ENCODE measurements around the gene VAT1. TPM values are rescaled to one million over a fixed set of nuclear protein-coding genes. Genes with fewer than 3 reads are reported as not detected.
A peak's percentile ranks its signal among the peaks of the same experiment; 100 is the strongest.

The VAT1 gene
- total RNA-seq, 4 donors from 2014 or later, result 118 to 153 (median 131) TPM

DNA sequence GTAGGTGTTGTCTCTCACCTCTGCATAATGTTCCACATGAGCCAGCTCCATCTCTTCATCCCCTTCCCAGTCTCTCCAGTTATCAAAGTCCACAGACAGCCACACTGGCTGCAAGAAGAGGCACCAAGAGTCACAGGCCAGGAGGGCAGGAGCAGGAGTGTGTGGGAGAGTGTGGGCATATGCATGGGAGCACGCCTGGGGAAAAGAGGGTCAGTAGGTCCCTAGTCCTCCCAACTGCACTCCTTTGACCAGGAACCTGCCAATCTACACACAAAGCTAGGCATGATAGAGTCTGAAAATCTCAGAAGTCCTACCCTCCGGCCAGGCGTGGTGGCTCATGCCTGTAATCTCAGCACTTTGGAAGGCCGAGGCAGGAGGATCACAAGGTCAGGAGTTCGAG is 50.6 kb downstream of the VAT1 start:
- no peak for DNase-seq
- Histone ChIP-seq H3K27me3 (no peaks in the 10 kb centered on the region), H3K9me3 (no peaks in the 10 kb centered on the region), H3K4me1 (peaks cover 9 to 14% of the 10 kb centered on the region in 2 donors), H3K27ac (no peak overlapping the region), H3K4me3 (replicated peaks in 1 of 3) (no peak overlapping the region), H3K36me3 (no peaks in the 10 kb centered on the region)
- WGBS, 2 donors, result 94 to 95% methylated on average over 5 of the region's 5 CpGs
- intact Hi-C loops (cut with DNase I), result no loop called here
- TF ChIP-seq, protein P1, sequence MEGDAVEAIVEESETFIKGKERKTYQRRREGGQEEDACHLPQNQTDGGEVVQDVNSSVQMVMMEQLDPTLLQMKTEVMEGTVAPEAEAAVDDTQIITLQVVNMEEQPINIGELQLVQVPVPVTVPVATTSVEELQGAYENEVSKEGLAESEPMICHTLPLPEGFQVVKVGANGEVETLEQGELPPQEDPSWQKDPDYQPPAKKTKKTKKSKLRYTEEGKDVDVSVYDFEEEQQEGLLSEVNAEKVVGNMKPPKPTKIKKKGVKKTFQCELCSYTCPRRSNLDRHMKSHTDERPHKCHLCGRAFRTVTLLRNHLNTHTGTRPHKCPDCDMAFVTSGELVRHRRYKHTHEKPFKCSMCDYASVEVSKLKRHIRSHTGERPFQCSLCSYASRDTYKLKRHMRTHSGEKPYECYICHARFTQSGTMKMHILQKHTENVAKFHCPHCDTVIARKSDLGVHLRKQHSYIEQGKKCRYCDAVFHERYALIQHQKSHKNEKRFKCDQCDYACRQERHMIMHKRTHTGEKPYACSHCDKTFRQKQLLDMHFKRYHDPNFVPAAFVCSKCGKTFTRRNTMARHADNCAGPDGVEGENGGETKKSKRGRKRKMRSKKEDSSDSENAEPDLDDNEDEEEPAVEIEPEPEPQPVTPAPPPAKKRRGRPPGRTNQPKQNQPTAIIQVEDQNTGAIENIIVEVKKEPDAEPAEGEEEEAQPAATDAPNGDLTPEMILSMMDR (IDR thresholded peaks at IDR 0.05), result no peak
- no peak for TF ChIP-seq POLR2A (IDR thresholded peaks at IDR 0.05)

GRCh38 chr17:42969001-42969581 is 53.1 kb downstream of the VAT1 start:
- Histone ChIP-seq H3K27ac (peak overlapping the region; percentile 34 to 70 (median 61)), H3K27me3 (no peaks in the 10 kb centered on the region), H3K4me1 (peaks cover 12 to 14% of the 10 kb centered on the region in 2 donors), H3K36me3 (no peaks in the 10 kb centered on the region), H3K9me3 (no peaks in the 10 kb centered on the region), H3K4me3 (replicated peaks in 1 of 3) (no peak overlapping the region)
- TF ChIP-seq, protein P1 (IDR thresholded peaks at IDR 0.05), result no peak
- no peak for TF ChIP-seq POLR2A (IDR thresholded peaks at IDR 0.05)
- DNase-seq, result peak; percentile 78 to 81
- 23 to 30% methylated on average over 5 of the region's 5 CpGs for WGBS, 2 donors
- intact Hi-C loops (cut with DNase I), result no loop called here

GRCh38 chr17:42967925-42968324 is 54.3 kb downstream of the VAT1 start:
- no peaks in the 10 kb centered on the region for H3K27me3 ChIP-seq
- intact Hi-C loops (cut with DNase I), result no loop called here
- TF ChIP-seq POLR2A (IDR thresholded peaks at IDR 0.05), result no peak
- TF ChIP-seq, protein P1 (IDR thresholded peaks at IDR 0.05), result no peak
- H3K4me3 ChIP-seq (replicated peaks in 1 of 3), result no peak overlapping the region
- WGBS, 2 donors, result 76 to 98% methylated on average over 1 of the region's 1 CpG
- no peaks in the 10 kb centered on the region for H3K9me3 ChIP-seq
- DNase-seq, result no peak
- peaks cover 12 to 19% of the 10 kb centered on the region in 2 donors for H3K4me1 ChIP-seq
- no peaks in the 10 kb centered on the region for H3K36me3 ChIP-seq
- peak overlapping the region in 2 of 3 donors; percentile 34 to 45 for H3K27ac ChIP-seq

Other genes starting within 250 kb of the VAT1 start
- gene VPS25, start 248.9 kb downstream of the VAT1 start, total RNA-seq, result 10 to 100 TPM; 38.5 to 71.2 (median 56.3) TPM
- under 1 TPM in 2 of 4 donors, not detected in 2; 0.13 to 0.45 TPM for gene WNK4, start 241.8 kb downstream of the VAT1 start, total RNA-seq
- gene COA3, start 223.7 kb downstream of the VAT1 start, total RNA-seq, result 10 to 100 TPM; 46.4 to 94.4 (median 80.3) TPM
- gene CNTD1, start 223.5 kb downstream of the VAT1 start, total RNA-seq, result under 1 TPM in 1 of 4 donors, not detected in 3; 0.27 TPM
- 100 to 1,000 TPM; 107 to 213 (median 120) TPM for gene BECN1, start 198.1 kb downstream of the VAT1 start, total RNA-seq
- 100 to 1,000 TPM in 1 of 4 donors, 10 to 100 TPM in 3; 78.3 to 119 (median 85.4) TPM for gene PSME3, start 189.0 kb downstream of the VAT1 start, total RNA-seq
- 1 to 10 TPM in 3 of 4 donors, under 1 TPM in 1; 0.93 to 1.7 (median 1.3) TPM for gene AOC2, start 177.8 kb downstream of the VAT1 start, total RNA-seq
- 10 to 100 TPM in 1 of 4 donors, 1 to 10 TPM in 3; 4.2 to 11.6 (median 5.8) TPM for gene AOC3, start 171.2 kb downstream of the VAT1 start, total RNA-seq
- not detected for gene G6PC1, start 121.6 kb downstream of the VAT1 start, total RNA-seq
- 10 to 100 TPM; 25.6 to 37.9 (median 32.5) TPM for gene AARSD1, start 57.9 kb downstream of the VAT1 start, total RNA-seq
- gene PTGES3L, start 42.3 kb downstream of the VAT1 start, total RNA-seq, result under 1 TPM in 3 of 4 donors, not detected in 1; 0.11 to 0.75 (median 0.54) TPM
- gene RUNDC1, start 41.8 kb downstream of the VAT1 start, total RNA-seq, result 10 to 100 TPM; 25.8 to 31.9 (median 28.4) TPM
- 1,000 to 10,000 TPM in 2 of 4 donors, 100 to 1,000 TPM in 2; 425 to 1,406 (median 814) TPM for gene RPL27, start 24.0 kb downstream of the VAT1 start, total RNA-seq
- gene IFI35, start 15.6 kb downstream of the VAT1 start, total RNA-seq, result 10 to 100 TPM; 23.9 to 43.9 (median 35.8) TPM
- 10 to 100 TPM in 2 of 4 donors, 1 to 10 TPM in 2; 5.2 to 14.8 (median 10.3) TPM for gene RND2, start 2.8 kb upstream of the VAT1 start, total RNA-seq
- 10 to 100 TPM; 14.4 to 31.9 (median 25.4) TPM for gene BRCA1, start 103.0 kb upstream of the VAT1 start, total RNA-seq
- 100 to 1,000 TPM; 117 to 166 (median 134) TPM for gene NBR1, start 148.8 kb upstream of the VAT1 start, total RNA-seq
- gene TMEM106A, start 189.5 kb upstream of the VAT1 start, total RNA-seq, result 10 to 100 TPM in 3 of 4 donors, 1 to 10 TPM in 1; 9.0 to 14.4 (median 12.5) TPM
- gene CCDC200, start 206.2 kb upstream of the VAT1 start, total RNA-seq, result not detected
- not detected for gene RNU2-1, start 211.6 kb upstream of the VAT1 start, total RNA-seq

Measured in thyroid gland (tissue), 4 donors.